Astrocyte (in vitro differentiated cells and primary cell): ENCODE results near the gene DPYSL3. TPM values are rescaled to one million over a fixed set of nuclear protein-coding genes. Genes with fewer than 3 reads are reported as not detected.

Experiments used
- DNase-seq: peaks from one replicate; pipeline ENCODE4 v3.0.0-alpha.2; 2010; ENCODE audit warnings: low read depth
- FAIRE-seq: peaks from 2 replicates; lab custom pipeline; 2011; peaks lifted over from hg19 to GRCh38; lab: Jason Lieb, UNC
- H2AFZ ChIP-seq: 2 replicates; pipeline ENCODE4 v1.6.0; 2012; ENCODE audit warnings: low read depth, low read length, inconsistent platforms
- H3K27ac ChIP-seq: 2 replicates; pipeline ENCODE4 v1.5.1; 2011; ENCODE audit warnings: low read depth, low read length, inconsistent platforms
- H3K27me3 ChIP-seq: 2 replicates; pipeline ENCODE4 v1.6.0; 2011; ENCODE audit warnings: low read length, inconsistent platforms; ENCODE audit not compliant: insufficient read depth
- H3K36me3 ChIP-seq: 2 replicates; pipeline ENCODE4 v1.5.1; 2011; ENCODE audit warnings: low read length, inconsistent platforms; ENCODE audit not compliant: insufficient read depth
- H3K4me1 ChIP-seq: 2 replicates; pipeline ENCODE4 v1.5.1; 2011; ENCODE audit warnings: low read length, inconsistent platforms; ENCODE audit not compliant: insufficient read depth
- H3K4me2 ChIP-seq: 2 replicates; pipeline ENCODE4 v1.6.0; 2012; ENCODE audit warnings: low read length, inconsistent platforms
- H3K4me3 ChIP-seq: 2 replicates; pipeline ENCODE4 v1.5.1; 2011; ENCODE audit warnings: low read depth, mild to moderate bottlenecking, low read length, inconsistent platforms; ENCODE audit not compliant: insufficient read depth
- H3K79me2 ChIP-seq: 2 replicates; pipeline ENCODE4 v1.6.0; 2012; ENCODE audit warnings: mild to moderate bottlenecking, low read length, inconsistent platforms; ENCODE audit not compliant: insufficient read depth
- H3K9ac ChIP-seq: 2 replicates; pipeline ENCODE4 v1.6.0; 2012; ENCODE audit warnings: mild to moderate bottlenecking, low read length, inconsistent platforms
- H3K9me3 ChIP-seq: 2 replicates; pipeline ENCODE4 v1.5.1; 2012; ENCODE audit warnings: low read depth, mild to moderate bottlenecking, low read length, inconsistent platforms; ENCODE audit not compliant: insufficient read depth
- H4K20me1 ChIP-seq: 2 replicates; pipeline ENCODE4 v1.6.0; 2012; ENCODE audit warnings: low read length, inconsistent platforms; ENCODE audit not compliant: insufficient read depth
- H3K27ac Mint-ChIP-seq: one replicate; pipeline ENCODE4 v1.8.0; 2021; ENCODE audit warnings: mild to moderate bottlenecking, mixed read lengths; ENCODE audit not compliant: unreplicated experiment
- H3K27me3 Mint-ChIP-seq: one replicate; pipeline ENCODE4 v1.8.0; 2021; ENCODE audit warnings: low read depth, mixed read lengths; ENCODE audit not compliant: unreplicated experiment
- H3K36me3 Mint-ChIP-seq: one replicate; pipeline ENCODE4 v1.8.0; 2021; ENCODE audit warnings: low read depth, mixed read lengths; ENCODE audit not compliant: unreplicated experiment
- H3K4me1 Mint-ChIP-seq: one replicate; pipeline ENCODE4 v1.8.0; 2021; ENCODE audit warnings: low read depth, mixed read lengths; ENCODE audit not compliant: unreplicated experiment
- H3K4me3 Mint-ChIP-seq: one replicate; pipeline ENCODE4 v1.8.0; 2021; ENCODE audit warnings: mild to moderate bottlenecking, moderate library complexity, mixed read lengths; ENCODE audit not compliant: unreplicated experiment
- H3K9me3 Mint-ChIP-seq: one replicate; pipeline ENCODE4 v1.8.0; 2021; ENCODE audit warnings: mild to moderate bottlenecking, mixed read lengths; ENCODE audit not compliant: unreplicated experiment
- EZH2 ChIP-seq: IDR thresholded peaks from 2 replicates; pipeline ENCODE4 v1.6.1; 2012; ENCODE audit warnings: mild to moderate bottlenecking, low read length, inconsistent platforms; ENCODE audit not compliant: insufficient read depth
- total RNA-seq: library from RNA; stranded (reverse); gene quantifications from 2 replicates; pipeline ENCODE4 v1.2.1, GENCODE V29; 2021
- TF ChIP-seq, protein P1 (sequence below): IDR thresholded peaks from 2 replicates; pipeline ENCODE4 v1.5.1; 2011; ENCODE audit warnings: low read depth, mild to moderate bottlenecking, inconsistent platforms, low read length, moderate library complexity; ENCODE audit not compliant: insufficient read depth

DPYSL3 gene
- total RNA-seq, 1 donor from 2014 or later = 197 TPM

DNA sequence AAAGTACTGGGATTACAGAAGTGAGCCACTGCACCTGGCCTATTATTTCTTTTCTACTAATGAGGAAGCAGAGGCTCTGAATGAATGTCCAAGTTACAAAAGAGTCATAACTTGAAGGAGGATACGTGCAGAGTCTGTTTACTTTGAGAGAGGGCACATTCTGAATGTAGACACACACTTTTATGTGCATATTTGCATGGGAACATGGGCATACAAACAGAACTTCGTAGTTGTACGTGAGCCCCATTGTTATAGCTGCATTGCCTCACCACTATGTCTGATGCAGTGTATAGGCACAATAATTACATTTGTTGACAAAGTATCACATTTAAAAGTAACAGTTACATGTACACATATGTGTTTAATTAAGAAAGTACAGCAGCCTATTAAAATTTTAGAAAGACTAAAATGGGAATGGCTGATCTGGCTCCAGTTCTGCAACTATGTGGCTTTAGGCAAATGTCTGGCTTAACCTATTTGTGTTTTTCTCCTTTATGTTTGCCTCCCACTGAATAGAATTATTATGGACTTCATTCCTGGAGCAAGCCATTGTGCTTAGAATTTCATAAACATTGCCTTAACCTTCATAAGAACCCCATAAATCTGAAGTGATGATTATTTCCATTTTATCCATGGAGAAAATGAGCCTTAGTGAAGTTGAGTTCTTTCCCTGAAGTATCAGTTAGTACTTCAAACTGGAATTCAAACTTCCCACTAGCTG lies 3.0 kb upstream of the DPYSL3 start:
- peaks cover 3% of the 10 kb centered on the region for H3K4me1 Mint-ChIP-seq
- no peak overlapping the region for H3K27ac Mint-ChIP-seq
- no peak overlapping the region for H3K9ac ChIP-seq
- no peaks in the 10 kb centered on the region for H3K36me3 Mint-ChIP-seq
- no peak overlapping the region for H3K4me2 ChIP-seq
- H3K4me1 ChIP-seq = peaks cover 13% of the 10 kb centered on the region
- no peak for TF ChIP-seq EZH2
- TF ChIP-seq, protein P1, sequence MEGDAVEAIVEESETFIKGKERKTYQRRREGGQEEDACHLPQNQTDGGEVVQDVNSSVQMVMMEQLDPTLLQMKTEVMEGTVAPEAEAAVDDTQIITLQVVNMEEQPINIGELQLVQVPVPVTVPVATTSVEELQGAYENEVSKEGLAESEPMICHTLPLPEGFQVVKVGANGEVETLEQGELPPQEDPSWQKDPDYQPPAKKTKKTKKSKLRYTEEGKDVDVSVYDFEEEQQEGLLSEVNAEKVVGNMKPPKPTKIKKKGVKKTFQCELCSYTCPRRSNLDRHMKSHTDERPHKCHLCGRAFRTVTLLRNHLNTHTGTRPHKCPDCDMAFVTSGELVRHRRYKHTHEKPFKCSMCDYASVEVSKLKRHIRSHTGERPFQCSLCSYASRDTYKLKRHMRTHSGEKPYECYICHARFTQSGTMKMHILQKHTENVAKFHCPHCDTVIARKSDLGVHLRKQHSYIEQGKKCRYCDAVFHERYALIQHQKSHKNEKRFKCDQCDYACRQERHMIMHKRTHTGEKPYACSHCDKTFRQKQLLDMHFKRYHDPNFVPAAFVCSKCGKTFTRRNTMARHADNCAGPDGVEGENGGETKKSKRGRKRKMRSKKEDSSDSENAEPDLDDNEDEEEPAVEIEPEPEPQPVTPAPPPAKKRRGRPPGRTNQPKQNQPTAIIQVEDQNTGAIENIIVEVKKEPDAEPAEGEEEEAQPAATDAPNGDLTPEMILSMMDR = no peak
- H3K4me3 ChIP-seq = no peak overlapping the region
- H3K9me3 Mint-ChIP-seq = no peaks in the 10 kb centered on the region
- FAIRE-seq (no peak), DNase-seq (no peak)
- H3K27me3 Mint-ChIP-seq = no peaks in the 10 kb centered on the region
- peaks cover 26% of the 10 kb centered on the region for H3K79me2 ChIP-seq
- H3K36me3 ChIP-seq = no peaks in the 10 kb centered on the region
- H2AFZ ChIP-seq = no peak overlapping the region
- no peaks in the 10 kb centered on the region for H4K20me1 ChIP-seq
- H3K4me3 Mint-ChIP-seq = no peak overlapping the region
- no peaks in the 10 kb centered on the region for H3K27me3 ChIP-seq
- no peak overlapping the region for H3K27ac ChIP-seq
- no peaks in the 10 kb centered on the region for H3K9me3 ChIP-seq

DNA sequence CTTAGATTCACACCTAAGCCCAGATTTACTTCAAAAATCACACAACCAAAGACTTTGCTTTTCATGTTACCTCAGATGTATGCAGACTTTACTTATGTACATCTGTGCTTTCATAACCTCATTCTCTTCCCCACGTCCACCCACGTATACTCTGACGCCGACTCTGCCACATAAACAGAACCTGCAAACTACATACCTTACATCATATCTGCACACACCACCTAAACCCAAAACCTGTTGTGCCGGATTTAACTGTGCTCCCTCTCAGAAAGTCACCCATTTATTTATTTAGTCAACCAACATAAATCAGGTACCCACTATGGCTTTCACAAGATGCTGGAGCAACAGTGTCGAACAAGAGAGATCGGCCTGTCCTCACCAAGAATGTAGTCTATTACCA lies 1.0 kb upstream of the DPYSL3 start:
- H3K27ac Mint-ChIP-seq = no peak overlapping the region
- FAIRE-seq = no peak
- no peak for DNase-seq
- peaks cover 5% of the 10 kb centered on the region for H3K4me1 Mint-ChIP-seq
- Histone ChIP-seq H3K27ac (no peak overlapping the region), H2AFZ (no peak overlapping the region), H3K79me2 (peaks cover 45% of the 10 kb centered on the region), H3K4me1 (peaks cover 14% of the 10 kb centered on the region), H3K9me3 (no peaks in the 10 kb centered on the region), H4K20me1 (no peaks in the 10 kb centered on the region), H3K9ac (no peak overlapping the region), H3K4me3 (no peak overlapping the region), H3K4me2 (peak overlapping the region; percentile 86), H3K36me3 (no peaks in the 10 kb centered on the region), H3K27me3 (no peaks in the 10 kb centered on the region)
- H3K9me3 Mint-ChIP-seq = no peaks in the 10 kb centered on the region
- H3K4me3 Mint-ChIP-seq = no peak overlapping the region
- TF ChIP-seq, protein P1 = no peak
- no peak for TF ChIP-seq EZH2
- H3K27me3 Mint-ChIP-seq = no peaks in the 10 kb centered on the region
- no peaks in the 10 kb centered on the region for H3K36me3 Mint-ChIP-seq
